Activated CD8-positive, alpha-beta memory T cell treated with anti-CD3 and anti-CD28 coated beads, Interleukin-2, amount 50 U/mL, for 4 hours (primary cell): ENCODE results near the gene PGLYRP2.

ENCODE experiments used
- DNase-seq: peaks from one replicate; pipeline ENCODE4 v3.0.0-alpha.2; 2020

The PGLYRP2 gene

DNA sequence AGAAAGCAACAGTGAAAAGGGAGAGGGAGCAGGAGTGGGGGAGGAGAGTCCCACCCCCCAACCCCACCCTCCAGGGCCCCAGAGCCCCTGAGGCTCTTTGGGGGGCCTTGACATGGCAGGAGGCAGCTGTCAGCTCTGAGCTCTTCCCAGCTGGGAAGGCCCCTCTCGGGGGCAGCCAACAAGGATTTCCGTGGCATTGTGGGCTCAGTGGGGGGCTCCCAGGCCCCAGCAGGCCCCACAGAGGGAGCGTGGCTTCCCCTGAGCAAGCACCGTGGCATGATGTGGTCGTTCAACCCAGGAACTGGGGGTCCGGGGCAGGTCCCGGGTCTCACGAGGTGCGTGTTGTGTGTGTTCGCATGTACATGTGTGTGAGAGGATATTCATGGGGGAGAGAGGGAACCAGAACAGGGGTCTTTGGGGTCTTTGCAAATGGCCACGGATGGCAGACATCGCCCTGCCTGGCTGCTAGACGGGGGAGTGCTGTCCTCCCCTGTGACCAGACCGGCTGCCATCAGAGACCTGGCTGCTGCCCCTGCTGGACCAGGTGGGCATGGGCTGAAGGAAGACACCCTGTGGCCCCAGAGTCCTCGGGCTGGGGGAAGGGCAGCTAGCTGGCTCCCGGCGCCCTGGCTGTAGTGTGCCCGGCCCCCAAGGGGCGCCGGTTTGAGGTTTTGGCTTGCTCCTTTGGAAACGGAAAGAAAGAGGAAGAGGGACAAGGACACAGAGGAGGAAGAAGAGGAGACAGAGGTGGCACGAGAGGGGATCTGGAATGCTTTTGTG lies 56.8 kb downstream of the PGLYRP2 start:
- DNase-seq: no peak

- no peak for DNase-seq
Observed at GRCh38 chr19:15421721-15422260, 57.5 kb downstream of the PGLYRP2 start.

DNA sequence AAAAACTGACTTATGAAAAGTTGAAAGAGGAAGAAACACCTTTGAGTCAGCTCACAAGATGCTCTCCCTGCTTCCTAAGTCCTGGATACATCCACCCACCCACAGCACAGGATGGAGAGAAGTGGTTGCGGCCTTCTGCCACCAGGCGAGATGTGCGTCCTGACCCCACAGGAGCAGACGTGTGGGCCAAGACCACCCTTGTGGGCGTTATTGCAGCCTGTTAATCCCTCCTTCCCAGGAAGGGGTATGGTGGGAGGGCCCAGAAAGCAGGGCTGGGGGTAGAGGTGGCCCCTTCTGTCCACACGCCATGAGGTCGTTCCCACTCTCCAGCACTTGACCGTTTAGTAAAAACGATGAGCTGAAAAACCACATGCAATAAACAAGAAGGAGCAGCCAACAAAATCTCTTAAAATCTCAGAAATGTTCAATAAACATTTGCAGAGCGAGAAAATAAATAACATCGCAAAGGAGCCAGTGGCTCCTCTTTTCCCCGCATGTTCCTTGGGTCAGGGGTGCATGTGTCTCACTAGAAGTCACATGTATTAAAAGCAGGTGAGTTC lies 58.1 kb downstream of the PGLYRP2 start:
- DNase-seq: no peak

- DNase-seq: no peak
Observed at GRCh38 chr19:15419413-15420025, 59.8 kb downstream of the PGLYRP2 start.
